ENCODE data around the gene EPHB1. TPM values are rescaled to one million over a fixed set of nuclear protein-coding genes. Genes with fewer than 3 reads are reported as not detected.

The EPHB1 gene
- total RNA-seq, 2 donors from 2014 or later = 0.68 to 0.71 TPM

DNA sequence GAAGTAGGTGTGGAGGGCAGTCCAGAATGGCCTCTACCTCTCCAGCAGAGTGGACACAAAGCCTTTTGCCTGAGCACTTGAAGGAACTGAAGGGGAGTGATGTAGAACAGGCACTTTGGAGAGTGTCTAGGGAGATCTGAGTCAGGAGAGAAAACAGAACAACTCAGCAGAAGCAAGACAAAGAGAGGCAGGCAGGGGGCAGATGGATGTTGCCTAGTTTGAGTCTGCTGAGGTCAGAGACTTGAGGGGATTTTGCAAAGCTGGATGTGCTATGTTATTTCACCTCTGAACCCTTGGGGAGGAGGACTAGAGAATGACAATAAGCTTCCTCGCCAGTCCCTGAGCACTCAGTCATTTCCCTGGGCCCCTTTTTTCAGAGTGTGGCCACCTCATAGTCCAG lies 366.4 kb downstream of the EPHB1 start:
- no peak for DNase-seq (ENCODE audit: low spot score)
- H3K9me3 ChIP-seq = no peaks in the 10 kb centered on the region
- no peaks in the 10 kb centered on the region for H3K4me1 ChIP-seq (ENCODE audit: control insufficient read depth in 1 of 2, low read depth in 2 of 2)
- no peak overlapping the region for H3K27ac ChIP-seq
- no peak overlapping the region for H3K4me3 ChIP-seq
- TF ChIP-seq, protein P1, sequence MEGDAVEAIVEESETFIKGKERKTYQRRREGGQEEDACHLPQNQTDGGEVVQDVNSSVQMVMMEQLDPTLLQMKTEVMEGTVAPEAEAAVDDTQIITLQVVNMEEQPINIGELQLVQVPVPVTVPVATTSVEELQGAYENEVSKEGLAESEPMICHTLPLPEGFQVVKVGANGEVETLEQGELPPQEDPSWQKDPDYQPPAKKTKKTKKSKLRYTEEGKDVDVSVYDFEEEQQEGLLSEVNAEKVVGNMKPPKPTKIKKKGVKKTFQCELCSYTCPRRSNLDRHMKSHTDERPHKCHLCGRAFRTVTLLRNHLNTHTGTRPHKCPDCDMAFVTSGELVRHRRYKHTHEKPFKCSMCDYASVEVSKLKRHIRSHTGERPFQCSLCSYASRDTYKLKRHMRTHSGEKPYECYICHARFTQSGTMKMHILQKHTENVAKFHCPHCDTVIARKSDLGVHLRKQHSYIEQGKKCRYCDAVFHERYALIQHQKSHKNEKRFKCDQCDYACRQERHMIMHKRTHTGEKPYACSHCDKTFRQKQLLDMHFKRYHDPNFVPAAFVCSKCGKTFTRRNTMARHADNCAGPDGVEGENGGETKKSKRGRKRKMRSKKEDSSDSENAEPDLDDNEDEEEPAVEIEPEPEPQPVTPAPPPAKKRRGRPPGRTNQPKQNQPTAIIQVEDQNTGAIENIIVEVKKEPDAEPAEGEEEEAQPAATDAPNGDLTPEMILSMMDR (IDR thresholded peaks at IDR 0.05) = no peak
- H3K27me3 ChIP-seq (replicated peaks; ENCODE audit: insufficient read depth) = no peaks in the 10 kb centered on the region
- no peaks in the 10 kb centered on the region for H3K36me3 ChIP-seq
- ATAC-seq (ENCODE audit: insufficient number of reproducible peaks, low FRiP score, low read depth) = no peak

DNA sequence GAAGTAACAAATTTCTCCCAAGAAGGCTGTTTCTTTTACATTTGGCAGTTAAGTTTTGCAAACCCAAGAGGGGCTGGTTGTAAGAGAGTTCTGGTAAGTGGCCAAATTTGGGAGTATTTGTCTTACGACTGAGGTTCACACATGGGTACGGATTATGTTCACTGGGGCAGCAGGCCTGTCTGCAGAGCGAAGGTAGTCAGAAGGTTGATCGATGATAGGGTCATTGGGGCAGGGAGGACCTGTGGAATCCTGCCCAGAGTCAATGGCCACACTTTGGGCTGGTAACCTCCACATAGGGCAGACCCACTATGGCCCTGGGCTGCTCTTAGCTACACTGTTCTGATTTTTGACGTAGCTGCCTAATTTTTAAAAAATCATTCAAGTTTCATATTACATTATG lies 368.6 kb downstream of the EPHB1 start:
- ATAC-seq (ENCODE audit: insufficient number of reproducible peaks, low FRiP score, low read depth) = no peak
- TF ChIP-seq, protein P1 (IDR thresholded peaks at IDR 0.05) = no peak

DNA sequence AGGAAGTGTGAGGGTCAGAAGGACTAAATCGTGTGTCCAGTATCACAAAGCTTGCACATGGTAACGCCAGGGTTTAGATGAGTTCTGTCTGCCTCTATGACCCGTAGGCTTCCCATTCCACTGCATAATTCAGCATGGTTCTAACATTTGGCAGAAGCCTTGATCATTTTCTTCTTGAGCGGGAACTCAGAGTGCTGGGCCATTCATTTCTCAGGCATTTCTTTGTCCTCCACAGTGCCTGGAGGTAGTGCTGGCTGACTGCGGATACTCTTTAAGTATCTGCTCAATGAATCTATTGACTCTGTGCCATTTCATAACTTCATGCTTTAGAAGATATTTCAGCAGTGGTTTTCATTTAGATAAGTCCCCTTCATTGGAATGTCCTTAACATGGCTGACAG lies 370.2 kb downstream of the EPHB1 start:
- Histone ChIP-seq H3K4me1 (ENCODE audit: control insufficient read depth in 1 of 2, low read depth in 2 of 2) (no peaks in the 10 kb centered on the region), H3K9me3 (no peaks in the 10 kb centered on the region), H3K4me3 (no peak overlapping the region), H3K27me3 (replicated peaks; ENCODE audit: insufficient read depth) (no peaks in the 10 kb centered on the region), H3K36me3 (no peaks in the 10 kb centered on the region), H3K27ac (no peak overlapping the region)
- DNase-seq (ENCODE audit: low spot score) (no peak), ATAC-seq (ENCODE audit: insufficient number of reproducible peaks, low FRiP score, low read depth) (no peak)
- TF ChIP-seq, protein P1 (IDR thresholded peaks at IDR 0.05) = no peak

More for the DNA sequence above, 368.6 kb downstream of the EPHB1 start:
- Histone ChIP-seq H3K4me3 (no peak overlapping the region), H3K27ac (no peak overlapping the region), H3K4me1 (ENCODE audit: control insufficient read depth in 1 of 2, low read depth in 2 of 2) (no peaks in the 10 kb centered on the region), H3K9me3 (no peaks in the 10 kb centered on the region), H3K27me3 (replicated peaks; ENCODE audit: insufficient read depth) (no peaks in the 10 kb centered on the region), H3K36me3 (no peaks in the 10 kb centered on the region)
- DNase-seq (ENCODE audit: low spot score) = no peak

DNA sequence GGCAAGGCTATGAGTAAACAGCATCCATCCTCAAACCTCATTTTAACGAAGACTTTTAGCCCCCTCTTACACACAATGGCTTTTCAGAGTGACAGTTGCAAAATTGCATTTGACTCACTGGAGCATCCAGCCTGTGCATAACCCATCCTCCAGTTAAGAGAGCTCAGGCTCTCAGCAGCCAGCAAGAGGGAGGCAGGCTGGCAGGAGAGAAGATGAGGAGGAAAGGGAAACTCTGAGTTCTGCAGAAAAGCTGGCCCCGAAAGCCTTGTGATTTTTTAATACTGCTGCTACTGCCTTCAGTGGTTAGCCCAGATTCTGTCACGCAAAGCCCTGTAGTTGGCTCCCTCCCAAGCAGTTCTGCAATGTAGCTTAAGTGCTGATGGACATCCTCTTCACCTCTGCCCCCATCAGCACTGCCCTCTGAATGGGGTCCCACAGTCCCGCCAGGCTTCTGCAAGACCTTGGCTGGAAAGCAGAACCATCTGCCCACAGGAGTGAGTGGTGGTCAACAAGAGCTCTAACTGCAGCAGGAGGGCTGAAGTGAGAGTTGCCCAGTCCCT lies 371.3 kb downstream of the EPHB1 start:
- Histone ChIP-seq H3K4me3 (no peak overlapping the region), H3K27me3 (replicated peaks; ENCODE audit: insufficient read depth) (no peaks in the 10 kb centered on the region), H3K27ac (no peak overlapping the region), H3K9me3 (no peaks in the 10 kb centered on the region), H3K4me1 (ENCODE audit: control insufficient read depth in 1 of 2, low read depth in 2 of 2) (no peaks in the 10 kb centered on the region), H3K36me3 (no peaks in the 10 kb centered on the region)
- no peak for ATAC-seq (ENCODE audit: insufficient number of reproducible peaks, low FRiP score, low read depth)
- TF ChIP-seq, protein P1 (IDR thresholded peaks at IDR 0.05) = no peak
- no peak for DNase-seq (ENCODE audit: low spot score)

DNA sequence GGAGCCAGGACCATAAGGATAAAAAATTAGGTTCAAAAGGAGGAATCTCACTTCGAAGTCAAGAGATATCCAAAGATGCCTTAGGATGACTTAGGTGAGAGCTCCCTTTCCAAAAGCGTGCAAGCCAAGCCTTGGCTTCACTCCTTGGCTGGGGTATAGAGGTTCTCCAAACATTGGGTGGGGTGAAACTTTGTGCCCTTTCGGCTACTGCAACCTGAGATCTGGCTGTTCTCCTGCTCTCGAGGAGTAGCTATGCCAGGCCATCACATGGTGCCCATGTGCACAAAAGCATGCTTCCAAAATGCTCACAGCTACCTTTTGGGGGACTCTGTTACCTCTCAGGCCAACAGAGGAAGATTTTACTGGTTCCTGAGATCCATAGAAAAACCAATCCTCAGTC lies 373.8 kb downstream of the EPHB1 start:
- ATAC-seq (ENCODE audit: insufficient number of reproducible peaks, low FRiP score, low read depth) = no peak
- TF ChIP-seq, protein P1 (IDR thresholded peaks at IDR 0.05) = no peak
- no peaks in the 10 kb centered on the region for H3K27me3 ChIP-seq (replicated peaks; ENCODE audit: insufficient read depth)
- H3K4me1 ChIP-seq (ENCODE audit: control insufficient read depth in 1 of 2, low read depth in 2 of 2) = no peaks in the 10 kb centered on the region
- H3K9me3 ChIP-seq = no peaks in the 10 kb centered on the region
- no peak overlapping the region for H3K27ac ChIP-seq
- no peak overlapping the region for H3K4me3 ChIP-seq
- DNase-seq (ENCODE audit: low spot score) = no peak
- no peaks in the 10 kb centered on the region for H3K36me3 ChIP-seq
